Esophagus (tissue), 2 donors: ENCODE data around the gene PREX1. TPM values are rescaled to one million over a fixed set of nuclear protein-coding genes. Genes with fewer than 3 reads are reported as not detected.
A peak's percentile ranks its signal among the peaks of the same experiment; 100 is the strongest.
"Not testable (repeated sequence)": the region's sequence is repeated elsewhere in the genome, so short reads cannot be mapped to it uniquely, and the experiment has no call there.

ENCODE experiments used
- H3K27ac ChIP-seq, 2 donors: one replicate each; pipeline ENCODE4 v1.5.1; 2013; ENCODE audit warnings: low read depth in 2 of 2, mild to moderate bottlenecking in 2 of 2, inconsistent platforms in 1 of 2, low read length in 1 of 2, moderate library complexity in 1 of 2
- H3K27me3 ChIP-seq, 2 donors: one replicate each; pipeline ENCODE4 v1.6.1; 2013; ENCODE audit warnings: low read length in 2 of 2, control low read depth in 1 of 2, mild to moderate bottlenecking in 1 of 2; ENCODE audit not compliant: insufficient read depth in 2 of 2, control insufficient read depth in 1 of 2
- H3K36me3 ChIP-seq, 2 donors: one replicate each; pipeline ENCODE4 v1.6.1; 2013; ENCODE audit warnings: low read length in 1 of 2; ENCODE audit not compliant: control insufficient read depth in 2 of 2, insufficient read depth in 2 of 2
- H3K4me1 ChIP-seq, 2 donors: one replicate each; pipeline ENCODE4 v1.6.1; 2013; ENCODE audit warnings: low read length in 1 of 2; ENCODE audit not compliant: control insufficient read depth in 2 of 2, insufficient read depth in 2 of 2
- H3K4me3 ChIP-seq, 2 donors: one replicate each; pipeline ENCODE4 v1.5.1; 2013; ENCODE audit warnings: low read length in 2 of 2, mild to moderate bottlenecking in 2 of 2, low read depth in 1 of 2, moderate library complexity in 1 of 2
- H3K9me3 ChIP-seq, 2 donors: one replicate each; pipeline ENCODE4 v1.6.1; 2013; ENCODE audit warnings: mild to moderate bottlenecking in 2 of 2, low read depth in 1 of 2, low read length in 1 of 2, moderate library complexity in 1 of 2; ENCODE audit not compliant: control insufficient read depth in 2 of 2, insufficient read depth in 1 of 2
- WGBS, 2 donors: extraction: QIAGEN DNeasy Blood & Tissue Kit; methylation state at CpG; one replicate each; pipeline ENCODE4 v1.1.7; 2013; 5-methylcytosine and 5-hydroxymethylcytosine counted together
- polyA plus RNA-seq, 2 donors: library from polyadenylated mRNA; stranded (reverse); fragments of 200-250 nt; gene quantifications; one replicate each; pipeline ENCODE4 v1.2.3, GENCODE V29; 2013
- donor health status: healthy with polysubstance abuse.
- donor health status: Bipolar disorder and iron deficiency.

The PREX1 gene
- polyA plus RNA-seq, 2 donors: 2.5 to 3.0 TPM

DNA sequence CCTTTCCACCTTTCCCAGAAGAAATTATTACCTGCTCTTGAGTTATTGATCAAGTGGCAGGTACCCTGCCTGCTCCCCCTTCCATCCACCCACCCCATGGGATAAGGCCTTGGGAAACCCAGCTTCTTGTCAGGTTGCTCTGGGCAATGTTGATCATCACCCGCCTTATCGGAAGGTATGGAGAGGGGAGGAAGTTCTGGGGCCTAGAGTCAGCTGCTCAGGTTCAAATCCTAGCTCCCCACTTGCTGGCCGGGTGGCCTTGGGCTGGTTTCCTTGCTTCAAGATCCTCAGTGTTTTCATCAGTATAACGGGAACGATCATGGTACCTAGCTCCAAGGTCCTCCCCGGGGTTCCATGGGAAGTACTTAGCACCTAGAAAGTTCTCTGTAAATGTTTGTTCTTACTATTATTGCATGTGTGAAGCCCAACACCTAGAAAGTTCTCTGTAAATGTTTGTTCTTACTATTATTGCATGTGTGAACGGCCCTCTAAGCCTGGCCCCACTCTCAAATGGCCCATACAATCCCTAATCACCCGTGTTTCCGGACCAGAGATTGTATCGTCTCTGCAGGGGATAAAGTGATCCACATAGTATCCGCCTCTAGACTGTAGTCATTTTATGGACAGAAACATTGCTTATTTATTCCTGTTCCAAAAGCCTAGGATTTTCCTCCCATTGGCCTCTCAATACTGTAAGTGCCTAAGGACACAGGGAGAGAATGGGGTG lies 1.1 kb upstream of the PREX1 start:
- WGBS, 2 donors: 75 to 84% methylated on average over 11 of the region's 11 CpGs
- no peaks in the 10 kb centered on the region for H3K36me3 ChIP-seq
- no peak overlapping the region for H3K4me3 ChIP-seq
- H3K27ac ChIP-seq: no peak overlapping the region
- H3K27me3 ChIP-seq: no peaks in the 10 kb centered on the region
- H3K4me1 ChIP-seq: peaks cover 0 to 11% of the 10 kb centered on the region in 2 donors
- no peaks in the 10 kb centered on the region for H3K9me3 ChIP-seq

DNA sequence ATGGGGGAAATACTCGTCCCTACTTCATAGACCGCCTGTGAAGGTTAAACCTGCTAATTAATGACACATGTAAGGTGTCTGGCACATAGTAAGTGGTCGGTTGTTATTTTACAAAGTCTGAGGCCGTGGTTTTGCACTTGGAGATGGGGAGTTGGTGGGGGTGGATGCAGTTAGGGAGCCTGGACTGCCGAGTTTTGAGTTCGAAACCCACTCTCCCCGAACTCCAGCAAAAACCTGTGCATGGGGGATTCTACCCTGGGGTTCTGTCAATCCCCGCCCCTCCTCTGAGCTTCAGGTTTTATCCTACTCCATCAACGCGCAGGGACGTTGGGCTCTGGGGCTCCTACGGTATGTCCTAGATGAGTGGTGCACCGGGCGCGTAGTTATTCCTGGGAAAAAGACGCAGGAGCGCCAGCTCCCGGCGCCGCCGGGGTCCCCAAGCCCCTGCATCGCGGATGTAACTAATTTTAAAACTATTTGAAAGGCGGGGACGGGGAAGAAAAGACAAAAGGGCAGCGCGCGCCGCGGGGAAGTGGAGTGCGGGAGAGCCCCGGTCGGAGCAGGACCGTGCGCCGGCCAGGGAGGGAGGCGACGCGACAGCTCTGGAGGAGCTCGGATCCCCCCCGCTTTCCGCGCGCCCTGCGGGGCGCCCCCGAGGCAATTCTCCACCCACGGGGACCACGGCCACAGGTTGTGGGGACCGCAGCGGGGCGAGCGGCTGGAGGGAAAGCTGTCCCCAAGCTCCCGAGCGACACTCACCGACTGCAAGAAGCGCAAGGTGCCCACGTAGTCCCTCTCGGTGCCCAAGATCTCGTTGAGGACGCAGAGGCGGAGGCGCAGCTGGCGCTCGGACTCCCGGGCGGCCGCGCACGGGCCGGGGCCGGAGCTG lies 672 bp downstream of the PREX1 start:
- Histone ChIP-seq H3K27me3 (no peaks in the 10 kb centered on the region), H3K4me1 (peaks cover 0 to 15% of the 10 kb centered on the region in 2 donors), H3K9me3 (no peaks in the 10 kb centered on the region), H3K4me3 (peak overlapping the region; percentile 45 to 60), H3K27ac (peak overlapping the region; percentile 43 to 47), H3K36me3 (no peaks in the 10 kb centered on the region)
- 4 to 10% methylated on average over 54 to 72 of the region's 72 CpGs for WGBS, 2 donors

- not testable (repeated sequence) for H3K36me3 ChIP-seq, H3K27me3 ChIP-seq, H3K9me3 ChIP-seq
- Histone ChIP-seq H3K4me1 (peaks cover 0 to 13% of the 10 kb centered on the region in 2 donors), H3K4me3 (peak overlapping the region; percentile 29 to 45), H3K27ac (peak overlapping the region in 1 of 2 donors; percentile 32)
- WGBS, 2 donors: 45 to 54% methylated on average over 17 of the region's 17 CpGs
These were observed 1.3 kb downstream of the PREX1 start for GRCh38 chr20:48826480-48826879.

GRCh38 chr20:48826069-48826468 lies 1.7 kb downstream of the PREX1 start:
- 54 to 58% methylated on average over 2 of the region's 2 CpGs for WGBS, 2 donors
- Histone ChIP-seq H3K36me3 (no peaks in the 10 kb centered on the region), H3K4me1 (peaks cover 0 to 10% of the 10 kb centered on the region in 2 donors), H3K27ac (peak overlapping the region in 1 of 2 donors; percentile 32), H3K27me3 (no peaks in the 10 kb centered on the region), H3K9me3 (no peaks in the 10 kb centered on the region), H3K4me3 (peak overlapping the region; percentile 29 to 45)

GRCh38 chr20:48825566-48825920 lies 2.3 kb downstream of the PREX1 start:
- Histone ChIP-seq H3K27me3 (no peaks in the 10 kb centered on the region), H3K4me1 (peaks cover 0 to 11% of the 10 kb centered on the region in 2 donors), H3K4me3 (peak overlapping the region in 1 of 2 donors; percentile 45), H3K36me3 (no peaks in the 10 kb centered on the region), H3K27ac (peak overlapping the region in 1 of 2 donors; percentile 32), H3K9me3 (no peaks in the 10 kb centered on the region)
- 43 to 44% methylated on average over 4 of the region's 4 CpGs for WGBS, 2 donors

DNA sequence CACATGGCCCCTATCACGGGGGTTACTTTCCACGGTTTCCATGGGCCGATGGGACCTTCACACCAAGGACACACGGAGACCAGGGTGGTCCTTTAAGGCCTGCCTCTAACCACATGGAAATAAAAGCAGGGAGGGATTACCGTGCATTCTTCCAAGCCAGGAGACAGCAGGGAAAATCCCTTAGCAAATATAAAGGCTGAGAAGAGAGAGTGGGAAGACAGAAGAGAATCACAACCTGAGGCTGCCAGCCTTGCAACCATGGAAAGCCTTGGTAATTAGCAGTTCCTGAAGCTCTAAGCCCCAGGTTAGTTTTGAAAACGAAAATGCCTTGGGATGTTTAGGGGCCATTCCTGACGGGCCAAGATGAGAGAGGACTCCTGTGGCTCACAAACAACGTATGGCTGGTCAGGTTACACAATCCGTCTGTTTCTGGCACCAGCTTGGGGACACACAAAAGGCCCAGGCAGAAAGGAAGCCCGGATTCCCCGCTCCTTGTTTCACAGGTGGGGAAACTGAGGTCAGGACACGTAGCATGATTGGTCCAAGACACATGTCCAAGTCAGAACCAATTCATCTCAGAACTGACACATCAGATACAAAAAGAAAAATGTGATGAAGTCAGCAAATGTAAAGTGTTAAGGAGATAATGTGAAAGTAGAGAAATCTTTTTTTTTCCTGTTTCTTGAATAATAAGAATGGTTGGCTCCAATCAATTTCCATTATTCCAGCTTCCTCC lies 2.8 kb downstream of the PREX1 start:
- peaks cover 0 to 14% of the 10 kb centered on the region in 2 donors for H3K4me1 ChIP-seq
- WGBS, 2 donors: 33 to 37% methylated on average over 12 of the region's 12 CpGs
- peak overlapping the region in 1 of 2 donors; percentile 18 for H3K27ac ChIP-seq
- no peak overlapping the region for H3K4me3 ChIP-seq
- H3K36me3 ChIP-seq: no peaks in the 10 kb centered on the region
- no peaks in the 10 kb centered on the region for H3K9me3 ChIP-seq
- no peaks in the 10 kb centered on the region for H3K27me3 ChIP-seq

DNA sequence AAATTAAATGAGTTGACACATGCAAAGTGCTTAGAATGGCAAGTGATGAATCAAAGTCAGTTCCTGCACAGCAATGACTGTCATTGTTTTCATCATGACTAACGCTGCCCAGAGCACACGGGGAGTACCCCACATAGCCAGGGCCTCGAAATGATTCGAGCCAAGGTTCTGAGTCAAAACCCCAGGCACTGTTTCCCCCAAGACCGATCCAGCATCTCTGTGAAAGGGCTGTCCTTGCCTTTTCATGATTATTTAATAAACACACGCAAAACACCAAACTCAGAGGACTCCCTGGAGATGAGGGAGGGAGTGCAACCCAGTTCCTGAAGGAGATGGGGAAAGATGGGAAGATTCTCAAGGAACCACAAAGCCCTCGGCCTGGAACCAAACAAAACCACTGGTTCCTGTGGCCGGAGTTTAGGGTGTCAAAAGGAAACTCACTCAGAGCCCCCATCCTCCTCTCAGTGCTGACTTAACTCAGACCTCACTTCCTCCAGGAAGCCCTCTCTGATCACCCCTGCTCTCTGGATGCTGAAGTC lies 3.8 kb downstream of the PREX1 start:
- Histone ChIP-seq H3K4me1 (peaks cover 0 to 14% of the 10 kb centered on the region in 2 donors), H3K27ac (no peak overlapping the region), H3K27me3 (no peaks in the 10 kb centered on the region), H3K36me3 (no peaks in the 10 kb centered on the region), H3K4me3 (no peak overlapping the region), H3K9me3 (no peaks in the 10 kb centered on the region)
- WGBS, 2 donors: 36 to 49% methylated on average over 8 of the region's 8 CpGs

DNA sequence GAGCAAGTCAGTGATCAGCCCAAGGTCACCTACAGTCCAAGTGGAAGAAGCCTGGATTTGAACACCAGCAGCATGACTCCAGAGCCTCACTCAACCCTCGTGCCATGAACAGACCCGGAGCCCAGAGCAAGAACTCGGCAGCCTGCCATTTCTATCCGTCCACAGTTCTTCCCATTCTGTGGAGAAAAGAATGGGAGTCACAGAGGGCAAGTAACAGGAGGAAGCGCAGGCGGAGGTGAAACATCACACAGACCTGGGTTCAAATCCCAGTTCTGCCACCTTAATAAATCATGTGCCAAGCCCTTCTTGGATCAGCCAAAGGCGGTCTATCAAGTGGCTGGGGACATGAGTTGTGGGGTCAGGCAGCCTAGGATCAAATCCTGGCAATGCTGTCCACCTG lies 4.3 kb downstream of the PREX1 start:
- Histone ChIP-seq H3K4me3 (no peak overlapping the region), H3K27me3 (no peaks in the 10 kb centered on the region), H3K9me3 (no peaks in the 10 kb centered on the region), H3K36me3 (no peaks in the 10 kb centered on the region), H3K27ac (peak overlapping the region; percentile 8 to 45), H3K4me1 (peaks cover 0 to 14% of the 10 kb centered on the region in 2 donors)
- WGBS, 2 donors: 85% methylated on average over 7 of the region's 7 CpGs

- Histone ChIP-seq H3K27me3 (no peaks in the 10 kb centered on the region), H3K4me1 (peaks cover 0 to 10% of the 10 kb centered on the region in 2 donors), H3K4me3 (no peak overlapping the region)
These were observed 4.9 kb downstream of the PREX1 start for GRCh38 chr20:48822879-48823385.

More at GRCh38 chr20:48822879-48823385, 4.9 kb downstream of the PREX1 start:
- Histone ChIP-seq H3K9me3 (no peaks in the 10 kb centered on the region), H3K36me3 (no peaks in the 10 kb centered on the region), H3K27ac (peak overlapping the region; percentile 8 to 45)
- WGBS, 2 donors: 47 to 49% methylated on average over 8 of the region's 8 CpGs
